Bone marrow (tissue), 2 donors: ENCODE measurements around the gene ZNF574.
A peak's percentile ranks its signal among the peaks of the same experiment; 100 is the strongest.
"Not testable (repeated sequence)": the region's sequence is repeated elsewhere in the genome, so short reads cannot be mapped to it uniquely, and the experiment has no call there.

Experiments used
- DNase-seq, 2 donors: peaks; one replicate each; lab custom pipeline; 2025; lab: John Stamatoyannopoulos, UW

Gene ZNF574

DNA sequence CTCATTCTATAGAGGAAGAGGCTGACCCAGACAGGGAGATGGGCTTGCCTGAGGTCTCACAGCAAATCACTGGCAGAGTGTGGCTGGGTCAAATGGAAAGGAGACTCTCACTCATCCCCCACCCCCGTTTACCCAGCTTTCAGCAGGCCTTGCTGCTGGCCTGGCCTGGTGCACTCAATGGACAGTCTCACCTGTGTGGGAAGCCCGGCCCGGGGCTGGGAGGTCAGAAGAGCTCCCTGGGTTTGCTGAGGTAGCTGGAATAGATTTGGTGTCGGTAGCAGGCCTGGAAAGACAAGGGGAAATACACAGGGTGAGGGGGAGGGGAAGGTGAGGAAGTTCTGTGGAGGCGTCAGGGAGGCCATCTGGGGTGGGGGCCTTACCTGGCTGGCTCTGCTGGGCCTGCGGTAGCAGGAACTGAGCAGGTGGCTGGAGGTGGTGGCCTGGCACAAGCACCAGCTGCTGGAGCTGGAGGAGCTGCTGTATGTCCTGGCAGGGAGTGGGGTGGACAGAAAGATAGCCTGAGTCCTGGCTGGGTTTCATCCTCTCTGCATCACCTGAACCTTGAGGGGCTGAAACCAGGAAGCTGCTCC, 23.5 kb downstream of the ZNF574 start:
- no peak for DNase-seq

DNA sequence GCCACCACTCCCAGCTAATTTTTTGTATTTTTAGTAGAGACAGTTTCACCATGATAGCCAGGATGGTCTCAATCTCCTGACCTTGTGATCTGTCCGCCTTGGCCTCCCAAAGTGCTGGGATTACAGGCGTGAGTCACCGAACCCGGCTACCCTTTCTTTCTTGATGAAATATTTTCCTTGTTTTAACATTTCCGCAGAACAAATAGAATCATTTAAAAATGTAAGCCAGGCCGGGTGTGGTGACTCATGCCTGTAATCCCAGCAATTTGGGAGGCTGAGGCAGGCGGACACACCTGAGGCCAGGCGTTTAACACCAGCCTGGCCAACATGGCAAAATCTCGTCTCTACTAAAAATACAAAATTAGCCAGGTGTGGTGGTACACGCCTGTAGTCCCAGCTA, 24.3 kb downstream of the ZNF574 start:
- DNase-seq = not testable (repeated sequence)

- no peak for DNase-seq
Measured at GRCh38 chr19:42102877-42103276, 26.9 kb downstream of the ZNF574 start.

GRCh38 chr19:42105368-42105767, 29.4 kb downstream of the ZNF574 start:
- no peak for DNase-seq

DNA sequence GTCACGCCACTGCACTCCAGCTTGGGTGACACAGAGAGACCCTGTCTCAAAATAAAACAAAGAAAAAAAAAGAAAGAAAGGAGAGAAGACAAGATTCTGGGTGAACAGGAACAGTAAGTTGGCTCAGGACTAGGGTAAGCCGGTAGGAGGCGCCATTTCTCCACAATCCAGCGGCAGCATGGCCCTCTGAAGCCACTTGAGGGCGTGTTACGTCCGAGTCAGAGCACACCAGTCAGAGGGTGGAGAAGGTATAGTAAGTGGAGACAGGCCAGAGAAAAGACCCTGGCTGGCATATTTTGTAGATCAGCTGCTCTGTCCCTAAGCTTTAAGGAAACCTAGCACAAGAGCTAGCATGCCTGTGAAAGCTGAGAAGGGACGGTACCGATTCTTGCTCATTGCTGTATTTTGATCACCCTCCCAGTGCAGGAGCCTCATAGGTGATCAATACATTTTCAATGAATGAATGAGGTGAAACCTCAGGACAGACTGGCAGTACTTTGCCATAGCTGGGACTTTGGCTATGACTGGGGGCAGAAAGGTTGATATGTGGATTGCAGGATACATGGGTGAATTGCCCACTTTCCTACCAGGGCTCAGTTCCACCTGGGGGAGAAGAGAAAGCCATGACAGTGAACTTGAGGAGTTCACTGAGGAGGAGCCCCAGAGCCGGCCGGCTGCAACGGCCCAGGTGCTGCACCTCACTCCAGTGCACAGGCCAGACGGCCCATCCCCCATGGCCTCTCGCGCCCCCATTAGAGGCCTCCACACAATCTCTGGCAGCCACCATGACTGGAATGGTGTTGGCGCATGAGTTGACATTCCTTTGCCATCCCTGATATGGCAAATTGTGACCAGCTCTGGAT, 32.8 kb downstream of the ZNF574 start:
- peak; percentile 49 to 88 for DNase-seq

- no peak for DNase-seq
Measured at GRCh38 chr19:42109896-42110295, 33.9 kb downstream of the ZNF574 start.

DNA sequence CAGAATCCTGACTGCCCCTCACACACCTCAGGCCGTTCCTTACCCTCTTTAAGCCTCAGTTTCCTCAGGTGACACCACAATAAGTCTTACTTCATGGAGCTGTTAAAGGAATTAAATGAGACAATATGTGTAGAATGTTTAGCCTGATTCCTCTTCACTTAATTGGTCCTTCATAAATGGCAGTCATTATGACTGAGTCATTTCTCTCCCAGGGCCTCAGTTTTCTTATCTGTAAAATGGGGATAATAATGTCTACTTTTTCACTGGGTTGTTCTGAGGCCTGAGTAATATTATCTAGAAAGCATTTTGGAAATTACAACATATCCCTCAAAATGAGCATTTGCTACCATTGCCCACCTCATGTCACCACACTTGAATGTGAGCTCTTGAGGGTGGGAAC, 34.7 kb downstream of the ZNF574 start:
- no peak for DNase-seq

DNA sequence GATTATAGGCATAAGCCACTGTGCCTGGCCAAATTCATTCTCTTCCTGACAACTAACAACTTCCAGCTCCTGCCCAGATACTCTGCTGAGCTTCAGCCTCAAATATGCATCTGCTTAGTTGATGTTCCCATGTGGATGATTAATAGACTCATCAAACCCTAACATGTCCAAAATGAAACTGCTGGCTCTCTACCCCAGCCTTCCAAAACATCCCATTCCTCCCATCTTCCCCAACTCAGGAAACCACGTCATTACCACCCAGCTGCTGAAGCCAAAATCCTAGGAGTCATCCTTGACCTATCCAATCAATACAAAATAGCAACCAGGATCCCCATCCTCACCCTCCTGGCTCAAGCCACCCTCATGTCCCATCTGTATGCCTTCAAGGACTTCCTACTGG, 35.4 kb downstream of the ZNF574 start:
- no peak for DNase-seq

GRCh38 chr19:42111811-42112210, 35.8 kb downstream of the ZNF574 start:
- DNase-seq = no peak

GRCh38 chr19:42113641-42114348, 37.8 kb downstream of the ZNF574 start:
- DNase-seq = peak in 1 of 2 donors; percentile 4

GRCh38 chr19:42114412-42114811, 38.4 kb downstream of the ZNF574 start:
- DNase-seq = no peak

- no peak for DNase-seq
Measured at GRCh38 chr19:42115219-42115618, 39.3 kb downstream of the ZNF574 start.

GRCh38 chr19:42115705-42116104, 39.7 kb downstream of the ZNF574 start:
- DNase-seq = no peak

DNA sequence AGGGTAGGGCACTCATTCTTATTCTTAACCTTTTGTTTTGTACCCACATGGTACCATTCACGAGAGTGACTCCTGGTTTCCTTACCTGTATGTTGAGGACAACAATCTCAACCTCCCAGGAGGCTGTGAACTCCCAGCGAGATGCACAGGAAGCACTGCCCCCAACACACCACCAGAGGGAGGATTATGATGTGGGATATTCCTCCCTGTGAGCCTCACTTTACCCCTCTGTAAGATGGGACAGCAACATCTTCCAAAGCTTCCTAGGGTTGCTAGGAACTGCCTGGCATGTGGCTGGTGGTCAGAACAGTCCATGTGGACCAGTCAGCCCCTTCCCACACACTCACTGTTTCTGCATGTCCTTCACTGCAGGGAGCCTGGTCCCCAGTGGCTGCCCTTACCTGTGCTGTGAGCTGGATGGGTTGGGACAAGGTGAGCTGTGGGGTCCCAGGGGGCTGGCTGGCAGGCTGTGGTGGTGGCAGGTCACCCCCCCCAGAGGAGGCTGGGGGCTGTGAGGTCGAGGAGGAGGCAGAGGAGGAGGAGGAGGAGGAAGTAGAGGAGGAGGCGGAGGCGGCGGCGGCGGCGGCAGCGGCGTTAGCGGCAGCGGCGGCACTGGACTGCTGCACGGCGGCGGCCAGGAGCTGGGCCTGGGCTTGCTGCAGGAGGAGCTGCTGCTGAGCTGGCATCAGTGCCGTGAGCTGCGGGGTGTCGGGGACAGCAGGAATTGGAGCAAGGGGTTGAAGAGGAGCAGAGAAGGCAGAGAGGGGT, 40.5 kb downstream of the ZNF574 start:
- DNase-seq = no peak

DNA sequence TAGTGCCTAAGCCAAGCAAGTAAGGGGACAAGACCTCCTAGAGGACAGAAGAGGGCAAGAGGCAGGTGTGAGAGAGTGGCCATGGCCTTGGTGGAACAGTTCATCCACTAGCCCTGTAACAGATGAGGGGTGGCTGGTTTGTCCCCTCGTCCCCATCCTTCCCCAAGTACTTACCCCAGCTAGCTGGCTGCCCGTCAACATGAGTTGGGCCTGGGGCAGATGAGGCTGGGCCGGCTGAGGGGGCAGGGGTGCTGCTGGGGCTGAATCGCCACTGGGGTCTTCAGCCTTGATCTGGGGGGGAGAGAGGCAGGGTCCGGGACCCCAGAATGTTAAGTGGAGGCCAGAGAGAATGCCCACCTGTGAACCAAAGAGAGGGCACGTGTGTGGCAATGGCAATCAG, 41.1 kb downstream of the ZNF574 start:
- no peak for DNase-seq

GRCh38 chr19:42120276-42120980, 44.5 kb downstream of the ZNF574 start:
- no peak for DNase-seq

DNA sequence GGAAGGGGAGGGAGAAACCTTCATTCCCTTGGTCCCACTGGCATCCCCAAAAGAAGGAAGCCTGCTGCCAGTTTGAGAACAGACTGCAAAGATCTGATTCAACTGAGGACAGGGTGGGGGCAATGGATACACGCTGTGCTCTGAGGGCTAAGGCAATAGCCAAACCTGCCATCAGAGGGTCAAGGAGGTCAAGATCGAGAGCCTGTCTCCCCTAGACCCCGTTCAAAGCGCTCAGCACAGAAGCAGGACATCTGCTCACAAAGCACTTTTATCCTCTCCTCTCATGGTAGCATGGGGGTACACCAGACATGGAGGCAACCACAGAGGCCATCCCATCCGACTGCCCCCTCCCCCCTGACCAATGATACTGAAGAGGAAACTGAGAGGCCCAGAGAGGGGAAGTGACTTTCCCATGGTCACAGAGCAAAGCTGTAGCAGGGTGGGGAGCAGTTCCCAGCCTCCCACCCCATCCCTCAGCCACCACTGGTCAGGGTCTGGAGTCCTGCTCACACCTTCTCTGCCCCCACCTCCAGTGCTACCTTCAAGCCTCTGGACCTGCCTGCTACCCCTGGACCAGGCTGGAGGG, 45.2 kb downstream of the ZNF574 start:
- DNase-seq = peak in 1 of 2 donors; percentile 64

- DNase-seq = peak; percentile 73 to 83
Measured at GRCh38 chr19:42121656-42122069, 45.7 kb downstream of the ZNF574 start.

- DNase-seq = no peak
Measured at GRCh38 chr19:42122691-42123607, 47.0 kb downstream of the ZNF574 start.

- DNase-seq = no peak
Measured at GRCh38 chr19:42123765-42124164, 47.8 kb downstream of the ZNF574 start.
